ENCODE data around the gene GORASP1.

GRCh38 chr3:39139442-39139841 lies 32.0 kb upstream of the GORASP1 start:
- TF ChIP-seq, protein P1, sequence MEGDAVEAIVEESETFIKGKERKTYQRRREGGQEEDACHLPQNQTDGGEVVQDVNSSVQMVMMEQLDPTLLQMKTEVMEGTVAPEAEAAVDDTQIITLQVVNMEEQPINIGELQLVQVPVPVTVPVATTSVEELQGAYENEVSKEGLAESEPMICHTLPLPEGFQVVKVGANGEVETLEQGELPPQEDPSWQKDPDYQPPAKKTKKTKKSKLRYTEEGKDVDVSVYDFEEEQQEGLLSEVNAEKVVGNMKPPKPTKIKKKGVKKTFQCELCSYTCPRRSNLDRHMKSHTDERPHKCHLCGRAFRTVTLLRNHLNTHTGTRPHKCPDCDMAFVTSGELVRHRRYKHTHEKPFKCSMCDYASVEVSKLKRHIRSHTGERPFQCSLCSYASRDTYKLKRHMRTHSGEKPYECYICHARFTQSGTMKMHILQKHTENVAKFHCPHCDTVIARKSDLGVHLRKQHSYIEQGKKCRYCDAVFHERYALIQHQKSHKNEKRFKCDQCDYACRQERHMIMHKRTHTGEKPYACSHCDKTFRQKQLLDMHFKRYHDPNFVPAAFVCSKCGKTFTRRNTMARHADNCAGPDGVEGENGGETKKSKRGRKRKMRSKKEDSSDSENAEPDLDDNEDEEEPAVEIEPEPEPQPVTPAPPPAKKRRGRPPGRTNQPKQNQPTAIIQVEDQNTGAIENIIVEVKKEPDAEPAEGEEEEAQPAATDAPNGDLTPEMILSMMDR (optimal IDR thresholded peaks at IDR 0.05 in 1 of 3, IDR thresholded peaks at IDR 0.05 in 1 of 3, conservative IDR thresholded peaks at IDR 0.05 in 1 of 3; ENCODE audit: extremely low read depth in 1 of 3, insufficient read depth in 2 of 3, low read length in 3 of 3) = no peak
- no peak for TF ChIP-seq EZH2 (IDR thresholded peaks at IDR 0.05; ENCODE audit: low read length)

All from keratinocyte (primary cell).